Smooth muscle cell of the pulmonary artery (primary cell): ENCODE results near the gene ARHGEF25. TPM values are rescaled to one million over a fixed set of nuclear protein-coding genes. Genes with fewer than 3 reads are reported as not detected.

Source experiments
- total RNA-seq: library from RNA; depleted of rRNA; stranded (reverse); fragments of >200 nt; gene quantifications from 2 replicates; pipeline ENCODE4 v1.2.3, GENCODE V29; 2014

Gene ARHGEF25
- 31.5 and 31.7 TPM in 2 replicates for total RNA-seq

GRCh38 chr12:57611108-57611826 lies at the start of gene ARHGEF25:
ARHGEF25 (plus strand) TSS chr12:57611435; CDS start chr12:57611895, 460 bp downstream.

GRCh38 chr12:57590864-57591781 lies 20.1 kb upstream of the ARHGEF25 start, which contains the start of gene PIP4K2C:
PIP4K2C (plus strand) TSS chr12:57591192; CDS start chr12:57591290, 98 bp downstream.

GRCh38 chr12:57604454-57604991 lies 6.7 kb upstream of the ARHGEF25 start, which contains the start of gene DTX3:
DTX3 (plus strand) TSS chr12:57604824; CDS start chr12:57606518, 1,694 bp downstream.

GRCh38 chr12:57632958-57633840 lies 22.0 kb downstream of the ARHGEF25 start, which contains the start of gene B4GALNT1:
B4GALNT1 (minus strand) TSS chr12:57633201; CDS start chr12:57632132, 1,069 bp downstream.

Other genes with a start within 250 kb of the ARHGEF25 start
- gene R3HDM2, start 180.4 kb upstream of the ARHGEF25 start, total RNA-seq = 27.4 and 33.8 TPM in 2 replicates
- gene INHBC, start 176.7 kb upstream of the ARHGEF25 start, total RNA-seq = not detected in 2 replicates
- 2.0 and 2.1 TPM in 2 replicates for gene INHBE, start 156.1 kb upstream of the ARHGEF25 start, total RNA-seq
- gene GLI1, start 151.7 kb upstream of the ARHGEF25 start, total RNA-seq = 0.26 and 0.76 TPM in 2 replicates
- 0.07 and 0.33 TPM in 2 replicates for gene ARHGAP9, start 131.6 kb upstream of the ARHGEF25 start, total RNA-seq
- gene MARS1, start 123.4 kb upstream of the ARHGEF25 start, total RNA-seq = 137 and 193 TPM in 2 replicates
- 42.5 and 66.2 TPM in 2 replicates for gene DDIT3, start 90.9 kb upstream of the ARHGEF25 start, total RNA-seq
- 8.2 and 15.3 TPM in 2 replicates for gene MBD6, start 88.6 kb upstream of the ARHGEF25 start, total RNA-seq
- 99.9 and 100.0 TPM in 2 replicates for gene DCTN2, start 64.2 kb upstream of the ARHGEF25 start, total RNA-seq
- gene KIF5A, start 61.4 kb upstream of the ARHGEF25 start, total RNA-seq = 0.98 and 2.1 TPM in 2 replicates
- 22.9 and 28.2 TPM in 2 replicates for gene PIP4K2C, start 20.2 kb upstream of the ARHGEF25 start, total RNA-seq
- 15.6 and 24.3 TPM in 2 replicates for gene DTX3, start 6.6 kb upstream of the ARHGEF25 start, total RNA-seq
- 6.4 and 14.5 TPM in 2 replicates for gene B4GALNT1, start 21.8 kb downstream of the ARHGEF25 start, total RNA-seq
- 330 and 353 TPM in 2 replicates for gene OS9, start 82.7 kb downstream of the ARHGEF25 start, total RNA-seq
- gene AGAP2, start 127.3 kb downstream of the ARHGEF25 start, total RNA-seq = 0.17 and 0.20 TPM in 2 replicates
- 51.1 and 81.8 TPM in 2 replicates for gene TSPAN31, start 133.6 kb downstream of the ARHGEF25 start, total RNA-seq
- gene CDK4, start 140.9 kb downstream of the ARHGEF25 start, total RNA-seq = 152 and 184 TPM in 2 replicates
- gene MARCHF9, start 143.7 kb downstream of the ARHGEF25 start, total RNA-seq = 4.2 and 6.2 TPM in 2 replicates
- gene CYP27B1, start 155.6 kb downstream of the ARHGEF25 start, total RNA-seq = 0.20 and 0.79 TPM in 2 replicates
- gene METTL1, start 160.7 kb downstream of the ARHGEF25 start, total RNA-seq = 6.2 and 13.6 TPM in 2 replicates
- 6.1 and 10.7 TPM in 2 replicates for gene EEF1AKMT3, start 161.2 kb downstream of the ARHGEF25 start, total RNA-seq
- gene TSFM, start 171.4 kb downstream of the ARHGEF25 start, total RNA-seq = 16.0 and 17.1 TPM in 2 replicates
- 4.0 and 4.2 TPM in 2 replicates for gene AVIL, start 207.3 kb downstream of the ARHGEF25 start, total RNA-seq
- gene CTDSP2, start 235.3 kb downstream of the ARHGEF25 start, total RNA-seq = 81.6 and 108 TPM in 2 replicates